A673 (cell line): ENCODE results near the gene KIF4B. TPM values are rescaled to one million over a fixed set of nuclear protein-coding genes. Genes with fewer than 3 reads are reported as not detected.

Source experiments
- BruUV-seq: library from RNA; stranded (reverse); fragments of 400-500 nt; replicated peaks from 2 replicates; lab custom pipeline; 2021; lab: Mats Ljungman, UMichigan
- CTCF ChIA-PET: fragments of 300-600 bp; sonication (Branson Sonifier 250); formaldehyde crosslinking; loops from one replicate; lab custom pipeline; 2022; ENCODE audit warnings: antibody characterized with exemption; lab: Charles Lee
- POLR2A ChIA-PET: fragments of 300-600 bp; sonication (Branson Sonifier 250); formaldehyde crosslinking; loops from one replicate; lab custom pipeline; 2022; ENCODE audit warnings: antibody characterized with exemption; ENCODE audit not compliant: low non-redundant PET; lab: Charles Lee
- DNase-seq: peaks from one replicate; pipeline ENCODE4 v3.0.0-alpha.2; 2015; ENCODE audit warnings: low spot score
- H3K27ac ChIP-seq: fragments of 200-600 bp; sonication (generic); 2 replicates; pipeline ENCODE4 v1.5.1; 2016; ENCODE audit warnings: mixed run types, low read depth, mild to moderate bottlenecking, mixed read lengths, antibody characterized with exemption, low read length; ENCODE audit not compliant: poor library complexity, severe bottlenecking
- H3K27me3 ChIP-seq: fragments of 200-600 bp; sonication (generic); replicated peaks from 2 replicates; pipeline ENCODE4 v1.6.1; 2017; ENCODE audit warnings: mixed run types, low read depth, mild to moderate bottlenecking, mixed read lengths, antibody characterized with exemption, low read length; ENCODE audit not compliant: insufficient read depth, poor library complexity
- H3K36me3 ChIP-seq: fragments of 200-600 bp; sonication (generic); 2 replicates; pipeline ENCODE4 v1.6.1; 2016; ENCODE audit warnings: mixed run types, mild to moderate bottlenecking, mixed read lengths, antibody characterized with exemption, low read length; ENCODE audit not compliant: insufficient read depth, poor library complexity, severe bottlenecking
- H3K4me1 ChIP-seq: fragments of 200-600 bp; sonication (generic); 2 replicates; pipeline ENCODE4 v1.6.1; 2017; ENCODE audit warnings: mixed run types, mild to moderate bottlenecking, mixed read lengths, antibody characterized with exemption, low read length; ENCODE audit not compliant: insufficient read depth, poor library complexity, severe bottlenecking
- H3K4me3 ChIP-seq: fragments of 200-600 bp; sonication (generic); 2 replicates; pipeline ENCODE4 v1.5.1; 2016; ENCODE audit warnings: low read depth, mixed run types, mild to moderate bottlenecking, mixed read lengths, low read length; ENCODE audit not compliant: poor library complexity, severe bottlenecking
- H3K9me3 ChIP-seq: fragments of 200-600 bp; sonication (generic); 2 replicates; pipeline ENCODE4 v1.6.1; 2016; ENCODE audit warnings: mixed run types, low read depth, mild to moderate bottlenecking, mixed read lengths, antibody characterized with exemption, low read length; ENCODE audit not compliant: poor library complexity, severe bottlenecking
- CTCF ChIP-seq: fragments of 300-800, 200-600 bp; sonication (generic); conservative IDR thresholded peaks from 2 replicates; pipeline ENCODE4 v1.5.1; 2017; ENCODE audit warnings: low read depth, mild to moderate bottlenecking, antibody characterized with exemption, low read length, moderate library complexity, mixed read lengths
- EZH2 ChIP-seq: fragments of 200-600 bp; sonication (generic); IDR thresholded peaks from 2 replicates; pipeline ENCODE4 v1.6.1; 2017; ENCODE audit warnings: borderline replicate concordance, low read depth, mild to moderate bottlenecking, mixed read lengths, antibody characterized with exemption, low read length; ENCODE audit not compliant: poor library complexity, severe bottlenecking
- intact Hi-C: fragments of 100-400 bp; cut with micrococcal nuclease; formaldehyde crosslinking; loops from one replicate; pipeline ENCODE4 v1.10.0; 2022; ENCODE audit not compliant: unreplicated experiment
- total RNA-seq: library from RNA; stranded (reverse); gene quantifications from 2 replicates; pipeline ENCODE4 v1.2.3, GENCODE V29; 2021

The KIF4B gene
- total RNA-seq, 1 experiment from 2014 or later, result 0.77 TPM

GRCh38 chr5:155057626-155058025 is 44.1 kb downstream of the KIF4B start:
- Histone ChIP-seq H3K4me3 (no peak overlapping the region), H3K36me3 (no peaks in the 10 kb centered on the region), H3K9me3 (no peaks in the 10 kb centered on the region), H3K4me1 (peaks cover 21% of the 10 kb centered on the region), H3K27ac (no peak overlapping the region), H3K27me3 (no peaks in the 10 kb centered on the region)
- POLR2A ChIA-PET, result no interaction called here
- DNase-seq, result no peak
- BruUV-seq, result no TSS peak
- no peak for TF ChIP-seq EZH2
- no peak for TF ChIP-seq CTCF
- CTCF ChIA-PET, result no interaction called here
- intact Hi-C loops, result no loop called here

- POLR2A ChIA-PET, result no interaction called here
- Histone ChIP-seq H3K4me3 (no peak overlapping the region), H3K27me3 (no peaks in the 10 kb centered on the region), H3K36me3 (no peaks in the 10 kb centered on the region), H3K4me1 (no peaks in the 10 kb centered on the region), H3K27ac (no peak overlapping the region), H3K9me3 (no peaks in the 10 kb centered on the region)
- no TSS peak for BruUV-seq
- intact Hi-C loops, result no loop called here
- TF ChIP-seq CTCF (no peak), EZH2 (no peak)
- no peak for DNase-seq
- CTCF ChIA-PET, result no interaction called here
These were observed 51.0 kb downstream of the KIF4B start for GRCh38 chr5:155064580-155064979.

- no peaks in the 10 kb centered on the region for H3K4me1 ChIP-seq
- no peak overlapping the region for H3K4me3 ChIP-seq
- no peak for DNase-seq
- H3K27me3 ChIP-seq, result no peaks in the 10 kb centered on the region
- POLR2A ChIA-PET, result no interaction called here
- BruUV-seq, result no TSS peak
- no peaks in the 10 kb centered on the region for H3K9me3 ChIP-seq
- H3K27ac ChIP-seq, result no peak overlapping the region
- CTCF ChIA-PET, result no interaction called here
- TF ChIP-seq EZH2 (no peak), CTCF (no peak)
- no peaks in the 10 kb centered on the region for H3K36me3 ChIP-seq
- intact Hi-C loops, result no loop called here
These were observed 53.5 kb downstream of the KIF4B start for GRCh38 chr5:155066886-155067595.

Other genes starting within 250 kb of the KIF4B start
- gene FAXDC2, start 163.2 kb upstream of the KIF4B start, total RNA-seq, result 0.44 TPM in 1 of 2 replicates, not detected in the other
- gene CNOT8, start 155.1 kb upstream of the KIF4B start, total RNA-seq, result 45.2 and 50.2 TPM in 2 replicates
- 42.5 and 50.6 TPM in 2 replicates for gene GEMIN5, start 75.5 kb upstream of the KIF4B start, total RNA-seq
- 143 and 147 TPM in 2 replicates for gene MRPL22, start 72.7 kb upstream of the KIF4B start, total RNA-seq